NCI-H1694 (cell line): ENCODE results near the gene TAOK1.

ENCODE experiments used
- DNase-seq: peaks from one replicate; lab custom pipeline; 2025; lab: John Stamatoyannopoulos, UW

TAOK1 gene

DNA sequence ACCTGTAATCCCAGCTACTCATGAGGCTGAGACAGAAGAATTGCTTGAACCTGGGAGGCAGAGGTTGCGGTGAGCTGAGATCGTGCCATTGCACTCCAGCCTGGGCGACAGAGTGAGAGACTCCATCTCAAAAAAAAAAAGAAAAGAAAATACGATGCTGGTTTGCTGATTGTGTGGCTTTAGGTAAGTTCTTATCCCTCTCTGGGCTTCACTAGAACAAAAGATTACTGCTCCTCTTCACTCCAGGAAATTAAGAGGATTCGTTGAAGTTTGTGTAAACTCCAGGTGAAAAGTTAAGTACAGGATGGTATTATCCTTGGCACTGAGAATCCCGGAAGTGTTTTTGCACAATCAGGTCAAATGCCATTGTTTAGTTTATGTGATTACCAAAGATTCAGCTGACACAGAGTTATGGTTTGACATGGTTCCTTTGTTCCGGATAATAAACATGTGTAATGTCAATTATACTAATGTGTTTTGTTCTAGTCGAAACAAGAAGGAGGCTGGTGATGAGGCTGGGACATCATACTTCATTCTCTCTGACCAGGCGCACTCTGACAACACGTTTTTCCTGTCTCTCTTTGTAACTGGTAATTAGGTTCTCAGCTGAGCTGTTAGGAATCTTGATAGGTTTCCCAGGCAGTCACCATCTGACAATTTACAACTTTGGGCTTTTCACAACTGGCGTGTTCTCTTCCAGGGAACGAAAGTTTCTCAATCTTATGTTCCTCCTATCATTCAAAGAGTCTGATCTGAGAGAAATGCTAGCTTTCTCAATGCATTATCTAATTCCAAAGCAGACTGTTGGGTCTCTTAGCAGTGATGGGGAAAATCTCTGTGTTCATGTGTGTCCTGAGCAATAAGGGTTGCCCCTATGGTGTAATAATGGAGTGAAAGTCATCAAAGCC lies 10.8 kb upstream of the TAOK1 start:
- no peak for DNase-seq

DNA sequence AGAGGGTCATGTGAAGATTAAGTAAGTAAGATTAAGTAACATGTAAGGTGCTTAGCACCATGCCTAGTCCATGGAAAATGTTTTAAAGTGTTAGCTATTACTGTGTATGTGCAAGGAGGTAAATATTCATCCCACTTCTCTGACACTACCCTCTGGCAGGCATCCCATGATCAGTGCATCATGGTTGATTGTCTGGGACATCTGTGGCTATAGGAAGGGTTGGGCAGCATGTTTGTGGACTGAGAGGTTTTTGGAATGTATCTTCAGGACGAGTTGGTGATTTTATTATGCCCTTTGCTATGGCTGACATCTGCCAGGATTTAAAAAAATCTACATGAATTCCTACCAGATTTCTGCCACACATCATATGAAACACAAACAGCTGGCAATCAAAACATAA lies 6.5 kb upstream of the TAOK1 start:
- no peak for DNase-seq

DNA sequence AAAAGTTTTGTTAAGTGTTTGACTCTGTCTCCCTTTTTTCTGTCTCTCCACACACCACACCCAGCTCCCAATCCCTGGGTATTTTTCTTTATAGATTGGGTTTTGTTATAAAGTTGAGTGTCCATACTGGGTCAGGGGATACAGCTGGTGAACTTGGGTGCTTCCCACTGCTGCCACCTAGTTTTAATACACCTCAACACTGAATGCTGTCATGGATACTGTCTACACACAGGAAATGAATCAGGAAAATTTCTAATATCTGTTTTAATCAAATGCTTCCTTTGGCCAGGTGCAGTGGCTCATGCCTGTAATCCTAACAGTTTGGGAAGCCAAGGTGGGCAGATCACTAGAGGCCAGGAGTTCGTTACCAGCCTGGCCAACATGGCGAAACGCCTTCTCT lies 5.3 kb upstream of the TAOK1 start:
- DNase-seq = no peak

DNA sequence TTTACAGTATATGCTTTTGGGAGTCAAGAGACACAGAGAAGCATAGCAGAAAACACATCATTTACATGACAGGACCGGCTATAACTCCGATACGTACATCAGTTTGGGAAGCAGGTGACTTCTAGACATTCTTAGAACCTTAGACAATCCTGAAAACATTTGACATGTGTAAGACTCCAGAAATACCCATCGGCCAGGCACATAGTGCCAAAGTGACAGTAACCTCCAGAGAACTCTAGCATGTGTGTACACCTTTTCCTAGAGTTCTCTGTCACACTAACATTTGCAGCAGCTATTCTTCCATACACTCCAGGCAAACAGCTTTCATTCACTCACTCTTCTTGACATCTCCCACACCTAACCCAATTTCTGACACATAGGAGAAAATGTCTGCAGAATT lies 3.4 kb upstream of the TAOK1 start:
- DNase-seq = no peak

DNA sequence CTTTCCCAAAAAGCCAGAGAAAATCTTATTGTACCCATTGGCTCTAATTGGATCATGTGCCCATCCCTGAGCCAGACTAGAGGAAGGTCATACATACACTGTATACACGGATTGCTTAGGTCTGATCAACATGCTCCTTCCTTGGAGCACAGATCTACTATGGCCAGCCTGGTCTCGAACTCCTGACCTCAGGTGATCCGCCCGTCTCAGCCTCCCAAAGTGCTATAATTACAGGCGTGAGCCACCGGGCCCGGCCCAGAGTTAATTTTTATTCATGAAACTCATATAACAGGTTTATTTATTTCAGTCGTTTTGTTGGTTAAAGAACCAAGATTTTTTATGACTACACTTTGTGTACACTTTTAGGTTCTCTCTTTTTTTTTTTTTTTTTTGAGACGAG lies 1.2 kb upstream of the TAOK1 start:
- no peak for DNase-seq

DNA sequence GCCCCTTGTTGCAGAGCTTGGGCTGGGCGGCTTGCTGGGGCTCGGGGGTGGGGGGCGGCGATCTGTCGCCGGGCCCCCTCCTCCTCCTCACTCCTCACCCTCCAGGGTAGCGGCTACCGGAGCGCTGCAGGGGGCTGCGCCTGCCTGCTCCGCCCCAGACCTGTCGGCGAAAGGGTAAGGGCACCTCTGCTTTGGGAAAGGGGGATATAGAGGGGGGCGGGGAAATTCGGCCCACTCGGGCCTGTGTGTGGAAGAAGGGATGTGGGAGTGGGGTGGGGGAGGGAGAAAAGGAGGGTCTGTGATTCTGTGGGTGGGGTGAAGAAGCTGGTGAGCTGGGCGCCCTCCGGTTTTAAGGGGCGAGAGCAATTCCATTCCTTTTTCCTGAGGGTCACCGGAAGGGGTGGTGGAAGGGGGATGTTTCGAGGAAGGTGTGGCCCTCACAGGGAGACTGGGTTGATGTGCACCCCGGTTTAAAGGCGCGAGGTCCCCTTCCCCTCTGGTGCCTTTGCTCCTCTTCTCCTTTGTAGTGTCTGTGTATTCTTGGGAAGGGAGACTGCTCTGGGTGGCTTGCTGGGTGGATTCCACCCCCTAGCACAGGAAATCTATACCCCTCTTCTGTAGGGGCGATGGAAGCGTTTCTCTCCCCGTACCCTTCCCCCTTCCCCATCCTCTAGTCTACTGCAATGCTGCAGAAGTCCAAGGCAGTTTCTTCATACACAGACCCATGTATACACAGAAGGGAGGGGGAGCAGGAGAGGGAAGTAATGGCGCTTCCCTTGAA lies 878 bp downstream of the TAOK1 start:
- no peak for DNase-seq

DNA sequence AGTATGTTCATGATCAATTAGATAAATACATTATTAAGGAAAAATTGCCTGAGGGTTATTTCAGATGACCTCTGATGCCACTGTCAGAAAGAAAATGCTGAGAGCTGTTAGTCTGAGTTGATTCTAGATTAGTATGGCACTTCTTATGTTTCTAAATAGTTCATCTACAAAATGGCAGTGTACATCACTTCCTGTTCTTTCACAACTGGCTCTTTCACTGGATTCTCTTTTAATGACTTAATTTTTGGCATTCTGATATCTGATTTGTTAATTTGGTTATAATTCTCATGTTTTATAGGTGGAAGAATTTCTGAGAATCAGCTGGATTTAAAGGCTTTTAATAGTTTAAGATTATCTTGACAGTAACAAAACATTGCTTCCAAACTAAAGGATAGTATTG lies 3.3 kb downstream of the TAOK1 start:
- DNase-seq = no peak

DNA sequence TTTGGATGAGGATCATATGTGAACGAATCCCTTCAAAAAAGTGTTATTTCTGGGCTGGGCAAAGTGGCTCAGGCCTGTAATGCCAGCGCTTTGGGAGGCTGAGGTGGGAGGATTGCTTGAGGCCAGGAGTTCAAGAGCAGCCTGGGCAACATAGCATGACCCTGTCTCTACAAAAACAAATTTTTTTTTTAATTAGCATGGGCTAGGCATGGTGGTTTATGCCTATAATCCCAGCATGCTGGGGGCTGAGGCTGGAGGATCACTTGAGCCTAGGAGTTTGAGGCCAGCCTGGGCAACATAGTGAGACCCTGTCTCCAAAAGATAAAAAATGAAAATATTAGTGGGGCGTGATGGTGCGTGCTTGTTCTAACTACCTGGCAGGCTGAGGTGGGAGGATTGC lies 4.6 kb downstream of the TAOK1 start:
- no peak for DNase-seq

DNA sequence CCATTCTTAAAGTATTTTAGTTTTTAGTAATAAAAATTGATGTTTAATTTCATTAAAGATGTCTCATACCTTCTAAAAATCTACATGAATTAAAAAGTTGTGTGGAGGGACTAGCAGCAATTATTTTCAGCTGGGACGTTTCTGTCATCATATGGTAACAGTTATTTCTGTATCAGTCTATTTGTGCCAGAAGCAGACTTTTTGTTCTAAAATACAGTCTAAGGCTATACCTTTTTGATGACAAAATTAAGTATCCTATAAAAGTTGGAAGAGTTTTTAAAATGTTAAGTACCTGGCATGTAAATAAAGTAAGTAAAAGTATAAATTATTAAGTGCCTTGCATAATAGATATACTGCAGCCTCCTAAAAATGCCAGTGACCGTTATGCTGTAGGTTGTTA lies 5.9 kb downstream of the TAOK1 start:
- no peak for DNase-seq

DNA sequence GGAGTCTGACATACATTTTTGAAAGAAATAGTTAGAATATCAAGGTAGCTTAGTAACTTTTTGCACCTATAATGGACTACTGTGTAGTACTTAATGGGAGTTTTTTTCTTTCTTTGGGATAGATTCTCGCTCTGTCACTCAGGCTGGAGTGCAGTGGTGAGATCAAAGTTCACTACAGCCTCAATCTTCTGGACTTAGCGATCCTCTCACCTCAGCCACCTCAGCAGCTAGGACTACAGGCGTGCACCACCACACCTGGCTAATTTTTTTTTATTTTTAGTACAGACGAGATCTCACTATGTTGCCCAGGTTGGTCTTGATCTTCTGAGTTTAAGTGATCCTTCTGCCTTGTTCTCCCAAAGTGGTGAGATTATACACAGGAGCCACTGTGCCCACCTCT lies 9.5 kb downstream of the TAOK1 start:
- DNase-seq = no peak

DNA sequence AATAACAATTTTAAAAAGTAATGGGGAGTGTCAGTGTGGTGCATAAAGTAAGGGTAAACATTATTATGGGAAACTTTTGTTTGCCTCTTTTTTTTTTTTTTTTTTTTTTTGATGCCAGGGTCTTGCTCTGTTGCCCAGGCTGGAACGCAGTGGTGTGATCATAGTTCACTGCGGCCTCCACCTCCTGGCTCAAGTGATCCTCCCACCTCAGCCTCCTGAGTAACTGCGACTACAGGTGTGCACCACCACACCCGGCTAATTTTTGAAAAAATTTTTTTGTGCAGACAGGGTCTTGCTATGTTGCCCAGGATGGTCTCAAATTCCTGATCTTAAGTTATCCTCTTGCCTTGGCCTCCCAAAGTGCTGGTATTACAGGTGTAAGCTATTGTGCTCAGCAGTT lies 10.7 kb downstream of the TAOK1 start:
- DNase-seq = no peak

DNA sequence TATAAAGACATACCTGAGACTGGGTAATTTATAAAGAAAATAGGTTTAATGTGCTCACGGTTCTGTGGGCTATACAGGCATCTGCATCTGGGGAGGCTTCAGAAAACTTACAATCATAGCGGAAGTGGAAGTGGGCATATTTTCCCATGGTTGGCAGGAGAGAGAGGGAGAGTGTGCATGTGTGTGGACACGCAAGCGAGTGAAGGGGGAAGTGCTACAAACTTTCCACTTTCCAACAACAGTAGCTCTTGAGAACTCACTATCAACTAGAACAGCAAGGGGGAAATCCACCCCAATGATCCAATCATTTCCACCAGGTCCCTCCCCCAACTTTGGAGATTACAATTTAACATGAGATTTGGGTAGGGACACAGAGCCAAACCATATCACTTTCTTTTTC lies 11.1 kb downstream of the TAOK1 start:
- DNase-seq = no peak

DNA sequence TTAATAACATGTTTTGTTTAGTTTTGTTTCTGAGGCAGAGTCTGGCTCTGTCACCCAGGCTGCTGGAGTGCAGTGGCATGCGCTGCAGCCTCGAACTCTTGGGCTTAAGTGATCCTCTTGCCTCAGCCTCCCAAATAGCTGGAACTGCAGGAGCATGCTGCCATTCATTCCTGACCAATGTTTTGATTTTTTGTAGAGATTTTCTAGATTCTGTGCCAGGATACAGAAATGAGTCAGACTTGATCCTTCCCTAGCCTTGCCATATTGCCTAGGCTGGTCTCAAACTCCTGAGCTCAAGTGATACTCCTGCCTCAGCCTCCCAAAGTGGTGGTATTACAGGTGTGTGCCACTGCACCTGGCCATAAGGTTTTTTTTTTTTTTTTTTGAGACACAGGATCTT lies 17.7 kb downstream of the TAOK1 start:
- no peak for DNase-seq

DNA sequence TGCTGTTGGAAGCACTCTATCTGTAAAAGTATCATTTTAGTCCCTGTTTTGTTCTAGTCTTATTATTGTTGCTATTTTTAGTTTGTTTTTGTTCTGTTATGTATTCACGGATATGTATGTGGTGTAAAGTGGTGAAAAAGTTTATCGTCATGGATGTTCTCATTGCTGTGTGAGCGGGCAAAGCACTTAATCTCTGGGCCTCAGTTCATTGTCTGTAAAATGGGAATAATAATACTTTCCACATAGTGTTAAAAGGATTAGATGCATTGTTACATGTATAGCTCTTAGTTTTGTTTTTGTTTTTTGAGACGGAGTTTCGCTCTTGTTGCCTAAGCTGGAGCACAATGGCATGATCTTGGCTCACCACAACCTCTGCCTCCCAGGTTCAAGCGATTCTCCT lies 19.8 kb downstream of the TAOK1 start:
- no peak for DNase-seq

DNA sequence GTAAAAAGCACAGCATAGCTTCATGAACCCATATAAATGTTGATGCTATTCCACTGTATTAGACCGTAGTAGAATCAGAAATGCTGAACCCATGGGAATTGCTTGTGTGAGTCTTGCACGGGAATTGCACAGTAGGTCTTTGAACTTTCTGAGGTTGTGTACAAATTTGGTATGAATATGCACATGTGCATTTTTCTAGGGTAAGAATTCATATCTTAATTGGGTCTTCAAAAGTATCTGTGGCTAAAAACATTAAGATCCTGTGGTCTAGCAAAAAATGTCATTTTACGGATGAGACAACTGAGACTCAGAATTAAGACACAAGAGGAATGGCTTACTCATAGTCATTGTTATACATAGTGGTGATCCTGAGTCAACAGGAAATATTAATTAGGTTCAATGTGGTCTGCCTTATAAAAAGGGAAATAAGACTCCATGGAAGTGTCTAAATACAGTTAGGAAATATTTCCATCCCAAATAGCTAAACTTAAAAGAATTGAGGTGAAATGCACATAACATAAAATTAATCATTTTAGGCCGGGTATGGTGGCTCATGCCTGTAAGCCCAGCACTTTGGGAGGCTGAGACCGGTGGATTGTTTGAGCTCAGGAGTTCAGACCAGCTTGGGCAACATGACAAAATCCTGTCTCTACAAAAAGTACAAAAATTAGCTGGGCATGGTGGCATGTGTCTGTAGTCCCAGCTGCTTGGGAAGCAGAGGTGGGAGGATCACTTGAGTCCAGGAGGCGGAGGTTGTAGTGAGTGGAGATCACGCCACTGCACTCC lies 22.8 kb downstream of the TAOK1 start:
- DNase-seq = no peak

DNA sequence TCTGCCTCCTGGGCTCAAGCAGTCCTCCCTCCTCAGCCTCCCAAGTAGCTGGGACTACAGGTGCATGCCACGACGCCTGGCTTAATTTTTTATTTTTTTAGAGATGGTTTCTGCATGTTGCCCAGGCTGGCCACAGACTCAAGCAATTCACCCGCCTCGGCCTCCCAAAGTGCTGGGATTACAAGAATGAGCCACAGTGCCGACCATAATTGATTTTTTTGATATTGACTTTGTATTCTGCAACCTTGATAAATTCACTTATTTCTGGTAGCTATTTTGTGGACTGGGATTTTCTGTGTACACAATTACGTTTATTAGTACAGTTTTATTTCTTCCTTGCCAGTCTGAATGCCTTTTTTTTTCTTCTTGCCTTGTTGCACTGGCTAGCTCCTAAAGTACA lies 30.0 kb downstream of the TAOK1 start:
- no peak for DNase-seq

DNA sequence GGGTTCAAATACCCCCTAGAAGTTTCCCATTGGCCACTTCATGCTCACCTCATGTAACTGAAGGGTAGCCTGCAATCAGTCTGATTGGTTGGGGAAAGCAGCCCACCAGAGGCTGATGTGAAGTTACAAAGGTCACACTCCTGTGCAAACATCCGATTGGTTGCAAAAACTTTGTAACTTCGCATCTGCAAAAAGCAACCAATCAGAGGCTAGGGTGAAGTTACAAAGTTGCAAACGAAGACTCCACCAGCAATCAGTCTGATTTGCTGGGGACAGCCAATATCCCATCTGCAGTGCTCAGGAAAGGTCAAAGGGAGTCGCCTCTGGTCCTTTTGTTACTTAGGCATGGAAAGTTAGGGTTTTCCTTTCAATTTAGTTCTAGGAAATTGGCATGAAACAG lies 40.1 kb downstream of the TAOK1 start:
- no peak for DNase-seq

DNA sequence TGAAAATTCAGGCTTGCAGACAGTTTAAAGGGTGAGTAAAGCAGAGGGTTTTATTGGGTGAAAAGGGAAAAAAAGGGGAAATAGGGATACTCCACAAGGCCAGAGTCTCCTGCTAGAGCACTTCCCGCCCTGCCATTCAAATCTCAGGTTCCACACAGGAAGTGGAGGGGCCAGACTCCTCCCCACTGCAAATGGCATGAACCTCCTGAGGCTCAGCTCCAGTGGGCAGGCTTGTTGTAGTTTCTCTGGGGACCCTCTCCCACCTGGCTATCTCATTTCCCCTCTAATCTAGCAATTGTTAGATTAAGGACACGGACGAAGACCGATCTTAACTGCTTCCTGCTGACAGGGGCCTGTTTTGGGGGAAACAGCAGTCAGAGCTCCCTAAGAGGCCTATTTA lies 43.4 kb downstream of the TAOK1 start:
- DNase-seq = no peak

DNA sequence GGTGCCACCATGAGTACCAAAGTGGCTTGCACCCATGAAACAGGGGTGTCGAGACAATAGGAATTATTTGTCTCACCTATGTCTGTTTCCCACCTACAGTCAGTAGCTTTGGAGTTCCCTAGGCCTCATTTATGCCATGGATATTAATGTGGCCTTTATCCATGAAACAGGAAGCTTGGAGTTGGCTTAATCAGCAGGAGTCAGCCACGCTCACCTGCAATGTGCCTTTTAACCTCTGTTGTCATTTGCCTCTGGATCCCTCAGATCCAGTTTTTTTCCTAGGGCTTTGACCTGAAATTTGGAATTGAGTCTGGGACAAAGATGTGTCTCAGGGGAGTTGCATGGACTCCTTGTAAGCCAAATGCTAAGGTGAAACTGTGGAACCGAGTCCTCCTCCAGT lies 44.4 kb downstream of the TAOK1 start:
- no peak for DNase-seq

DNA sequence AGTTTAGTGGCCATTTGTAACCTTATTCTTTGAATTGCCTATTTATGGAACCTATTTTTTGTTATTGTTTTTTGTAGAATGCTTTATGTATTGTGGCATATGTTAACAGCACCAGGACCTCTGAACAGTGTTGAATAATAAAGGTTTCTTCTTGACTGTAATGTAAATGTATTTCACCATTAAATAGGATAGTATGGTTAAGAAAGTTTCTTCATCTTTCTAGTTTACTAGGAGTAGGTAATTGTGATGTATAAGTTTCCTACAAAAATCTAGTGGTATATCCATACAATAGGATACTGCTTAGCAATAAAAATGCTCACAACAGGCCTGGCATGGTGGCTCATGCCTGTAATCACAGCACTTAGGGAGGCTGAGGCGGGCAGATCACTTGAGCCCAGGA lies 52.3 kb downstream of the TAOK1 start:
- no peak for DNase-seq

DNA sequence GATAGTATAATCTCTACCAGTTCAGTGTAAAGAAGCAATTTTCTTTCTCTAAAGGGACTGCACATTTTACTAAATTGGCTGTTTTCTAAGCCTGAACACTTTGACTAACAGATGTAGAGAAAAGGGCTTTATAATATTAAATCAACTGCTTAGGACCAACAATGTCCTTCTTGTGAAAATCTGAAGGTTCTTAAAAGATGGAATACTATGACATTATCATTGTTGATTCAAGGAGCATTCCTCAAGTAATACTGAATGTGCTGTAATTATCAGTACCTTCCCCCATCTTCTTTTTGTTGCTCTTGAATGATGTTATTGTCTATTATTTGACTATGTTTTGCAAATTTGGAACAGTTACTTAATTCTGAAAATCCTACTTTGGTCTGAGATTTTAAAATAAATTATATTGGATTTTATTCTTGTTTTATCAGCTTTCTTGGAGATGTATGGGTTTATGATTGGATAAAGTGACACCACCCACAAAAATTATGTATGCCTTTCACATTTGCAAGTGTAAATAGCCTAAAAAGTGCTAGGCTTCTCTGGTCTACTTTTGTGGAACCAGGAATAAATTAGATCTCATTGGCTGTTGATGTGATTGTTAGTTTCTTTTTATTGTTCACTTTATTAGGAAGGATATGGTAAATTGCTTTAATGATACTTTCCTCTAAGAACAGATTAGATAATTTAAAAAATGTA lies 53.0 kb downstream of the TAOK1 start:
- no peak for DNase-seq

DNA sequence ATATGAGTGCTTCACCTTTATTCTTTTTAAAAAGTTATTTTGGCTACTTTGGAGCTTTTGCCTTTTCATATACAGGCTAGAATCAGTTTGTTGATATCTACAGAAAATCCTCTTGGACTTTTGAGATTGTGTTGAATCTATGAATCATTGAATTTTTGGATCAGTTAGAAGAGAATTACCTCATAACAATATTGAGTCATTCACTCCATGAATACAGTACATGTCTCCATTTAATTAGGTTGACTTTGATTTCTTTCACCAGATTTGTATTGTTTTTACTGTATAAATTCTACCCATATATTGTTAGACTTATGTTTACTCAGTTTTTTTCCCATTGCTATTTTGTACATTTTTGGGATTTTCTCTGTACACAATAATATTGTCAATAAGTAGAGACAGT lies 54.4 kb downstream of the TAOK1 start:
- no peak for DNase-seq
